ENCODE results near the gene DCLRE1C.

DNA sequence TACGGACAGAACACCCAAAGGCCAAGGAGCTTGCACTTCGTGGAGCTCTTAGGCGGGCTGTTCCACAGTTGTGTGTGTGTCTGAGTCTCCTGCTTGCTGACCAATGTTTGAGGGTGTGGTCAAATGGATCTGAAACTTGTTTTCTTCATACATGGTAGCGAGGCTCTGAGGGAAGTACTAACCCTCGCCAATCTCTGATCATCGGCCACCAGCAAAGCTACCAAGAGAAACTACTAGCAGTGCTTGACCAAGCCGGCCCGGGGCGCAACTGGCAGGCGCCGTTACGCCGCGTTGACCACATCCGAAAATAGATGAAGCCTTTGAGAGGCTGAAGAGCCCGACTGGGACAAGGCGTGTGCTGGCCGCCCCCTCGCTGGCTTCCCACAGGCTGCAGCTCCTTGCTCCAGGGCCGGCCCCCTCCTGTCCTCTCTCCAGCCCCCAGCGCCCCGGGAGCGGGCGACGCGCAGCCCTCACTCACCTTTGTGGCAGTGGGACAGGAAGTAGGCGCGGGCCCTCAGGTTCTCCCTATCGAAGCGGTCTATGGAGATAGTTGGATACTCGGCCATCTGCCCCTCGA, 384 bp downstream of the DCLRE1C start:
- no peak for TF ChIP-seq POLR2AphosphoS5 (IDR thresholded peaks at IDR 0.05; ENCODE audit: low read depth, low read length)
- TF ChIP-seq REST (IDR thresholded peaks at IDR 0.05; ENCODE audit: insufficient read depth in 1 of 2, low read depth in 2 of 2, low read length in 2 of 2) = no peak
- TF ChIP-seq SIN3A (IDR thresholded peaks at IDR 0.05; ENCODE audit: borderline replicate concordance, insufficient read depth, low read length) = no peak
- TF ChIP-seq TAF1 (IDR thresholded peaks at IDR 0.05; ENCODE audit: borderline replicate concordance, insufficient read depth, low read length) = no peak
